Measurements from ENCODE around the gene BEAN1.

DNA sequence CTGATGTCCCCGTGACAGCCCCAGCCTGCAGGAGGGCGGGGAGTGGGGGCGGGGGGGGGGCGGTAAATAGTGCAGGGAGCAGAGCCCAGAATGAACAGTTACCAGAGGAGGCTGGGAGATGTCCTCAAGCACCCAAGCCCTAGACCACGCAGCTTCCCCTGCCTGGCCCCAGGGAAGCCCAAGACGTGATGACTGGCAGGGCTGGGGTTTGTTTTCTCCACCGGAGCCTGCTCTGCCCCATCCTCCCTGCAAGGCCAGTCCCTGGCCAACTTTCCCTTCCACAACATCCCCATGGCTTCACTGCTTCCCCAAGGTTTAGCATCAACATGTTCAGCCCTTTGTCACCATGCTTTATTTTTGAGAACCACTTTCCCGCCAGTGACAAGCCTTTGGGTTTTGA, 1.4 kb upstream of the BEAN1 start:
- TF ChIP-seq POLR2AphosphoS5 (IDR thresholded peaks at IDR 0.05) (no peak), POLR2A (IDR thresholded peaks at IDR 0.05) (no peak), EP300 (IDR thresholded peaks at IDR 0.05) (no peak)
- TF ChIP-seq, protein P1, sequence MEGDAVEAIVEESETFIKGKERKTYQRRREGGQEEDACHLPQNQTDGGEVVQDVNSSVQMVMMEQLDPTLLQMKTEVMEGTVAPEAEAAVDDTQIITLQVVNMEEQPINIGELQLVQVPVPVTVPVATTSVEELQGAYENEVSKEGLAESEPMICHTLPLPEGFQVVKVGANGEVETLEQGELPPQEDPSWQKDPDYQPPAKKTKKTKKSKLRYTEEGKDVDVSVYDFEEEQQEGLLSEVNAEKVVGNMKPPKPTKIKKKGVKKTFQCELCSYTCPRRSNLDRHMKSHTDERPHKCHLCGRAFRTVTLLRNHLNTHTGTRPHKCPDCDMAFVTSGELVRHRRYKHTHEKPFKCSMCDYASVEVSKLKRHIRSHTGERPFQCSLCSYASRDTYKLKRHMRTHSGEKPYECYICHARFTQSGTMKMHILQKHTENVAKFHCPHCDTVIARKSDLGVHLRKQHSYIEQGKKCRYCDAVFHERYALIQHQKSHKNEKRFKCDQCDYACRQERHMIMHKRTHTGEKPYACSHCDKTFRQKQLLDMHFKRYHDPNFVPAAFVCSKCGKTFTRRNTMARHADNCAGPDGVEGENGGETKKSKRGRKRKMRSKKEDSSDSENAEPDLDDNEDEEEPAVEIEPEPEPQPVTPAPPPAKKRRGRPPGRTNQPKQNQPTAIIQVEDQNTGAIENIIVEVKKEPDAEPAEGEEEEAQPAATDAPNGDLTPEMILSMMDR (IDR thresholded peaks at IDR 0.05): no peak
